ENCODE results near the gene ATG16L2. TPM values are rescaled to one million over a fixed set of nuclear protein-coding genes. Genes with fewer than 3 reads are reported as not detected.

The ATG16L2 gene
- total RNA-seq, 1 experiment from 2014 or later, result 16.2 TPM

DNA sequence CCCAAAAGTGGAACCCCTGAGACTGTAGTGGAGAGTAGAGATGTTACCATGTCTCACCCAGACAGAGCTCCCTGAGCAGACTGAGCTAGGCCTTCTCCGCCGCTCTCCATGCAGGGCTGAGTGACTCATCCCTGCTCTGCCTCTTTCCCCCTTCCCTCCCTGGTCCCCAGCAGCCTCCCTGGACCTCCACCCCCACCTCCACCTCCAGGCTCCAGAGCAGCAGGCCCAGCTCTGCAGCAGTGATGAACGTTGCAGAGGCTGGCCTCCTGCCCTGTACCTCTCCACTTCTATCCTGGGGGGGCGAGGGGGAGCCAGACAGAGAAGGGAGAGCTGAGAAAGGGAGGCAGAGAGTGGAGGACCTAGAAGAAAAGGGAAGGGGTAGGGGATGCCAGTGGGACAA, 42.7 kb upstream of the ATG16L2 start:
- ATAC-seq (no peak), DNase-seq (no peak)
- Histone ChIP-seq H3K9ac (ENCODE audit: low read length) (no peak overlapping the region), H3F3A (ENCODE audit: low read length, unreplicated experiment) (no peaks in the 10 kb centered on the region), H4K20me1 (ENCODE audit: low read length) (no peaks in the 10 kb centered on the region), H3K4me3 (ENCODE audit: low read length) (no peak overlapping the region), H3K36me3 (ENCODE audit: low read depth, low read length) (no peaks in the 10 kb centered on the region), H3K4me2 (ENCODE audit: low read length) (no peak overlapping the region), H3K27me3 (ENCODE audit: low read length) (no peaks in the 10 kb centered on the region), H3K79me2 (ENCODE audit: low read length) (no peaks in the 10 kb centered on the region), H3K9me2 (replicated peaks; ENCODE audit: low read length) (no peaks in the 10 kb centered on the region), H3K27ac (ENCODE audit: low read length) (no peak overlapping the region), H3K9me3 (ENCODE audit: low read length) (no peaks in the 10 kb centered on the region), H2AFZ (ENCODE audit: low read length) (no peak overlapping the region), H3K4me1 (ENCODE audit: insufficient read depth, low read length) (no peaks in the 10 kb centered on the region)
- intact Hi-C loops (cut with micrococcal nuclease), result no loop called here
- CTCF ChIA-PET, result no interaction called here
- BruUV-seq (replicated peaks), result no TSS peak
- TF ChIP-seq EZH2phosphoT487 (IDR thresholded peaks at IDR 0.05; ENCODE audit: borderline replicate concordance, low read length), result no peak
- TF ChIP-seq, protein P1, sequence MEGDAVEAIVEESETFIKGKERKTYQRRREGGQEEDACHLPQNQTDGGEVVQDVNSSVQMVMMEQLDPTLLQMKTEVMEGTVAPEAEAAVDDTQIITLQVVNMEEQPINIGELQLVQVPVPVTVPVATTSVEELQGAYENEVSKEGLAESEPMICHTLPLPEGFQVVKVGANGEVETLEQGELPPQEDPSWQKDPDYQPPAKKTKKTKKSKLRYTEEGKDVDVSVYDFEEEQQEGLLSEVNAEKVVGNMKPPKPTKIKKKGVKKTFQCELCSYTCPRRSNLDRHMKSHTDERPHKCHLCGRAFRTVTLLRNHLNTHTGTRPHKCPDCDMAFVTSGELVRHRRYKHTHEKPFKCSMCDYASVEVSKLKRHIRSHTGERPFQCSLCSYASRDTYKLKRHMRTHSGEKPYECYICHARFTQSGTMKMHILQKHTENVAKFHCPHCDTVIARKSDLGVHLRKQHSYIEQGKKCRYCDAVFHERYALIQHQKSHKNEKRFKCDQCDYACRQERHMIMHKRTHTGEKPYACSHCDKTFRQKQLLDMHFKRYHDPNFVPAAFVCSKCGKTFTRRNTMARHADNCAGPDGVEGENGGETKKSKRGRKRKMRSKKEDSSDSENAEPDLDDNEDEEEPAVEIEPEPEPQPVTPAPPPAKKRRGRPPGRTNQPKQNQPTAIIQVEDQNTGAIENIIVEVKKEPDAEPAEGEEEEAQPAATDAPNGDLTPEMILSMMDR (conservative IDR thresholded peaks at IDR 0.05; ENCODE audit: low read depth, low read length), result no peak
- TF ChIP-seq EZH2 (IDR thresholded peaks at IDR 0.05; ENCODE audit: low read length, unreplicated experiment), result no peak
- POLR2A ChIA-PET (ENCODE audit: unreplicated experiment), result no interaction called here

DNA sequence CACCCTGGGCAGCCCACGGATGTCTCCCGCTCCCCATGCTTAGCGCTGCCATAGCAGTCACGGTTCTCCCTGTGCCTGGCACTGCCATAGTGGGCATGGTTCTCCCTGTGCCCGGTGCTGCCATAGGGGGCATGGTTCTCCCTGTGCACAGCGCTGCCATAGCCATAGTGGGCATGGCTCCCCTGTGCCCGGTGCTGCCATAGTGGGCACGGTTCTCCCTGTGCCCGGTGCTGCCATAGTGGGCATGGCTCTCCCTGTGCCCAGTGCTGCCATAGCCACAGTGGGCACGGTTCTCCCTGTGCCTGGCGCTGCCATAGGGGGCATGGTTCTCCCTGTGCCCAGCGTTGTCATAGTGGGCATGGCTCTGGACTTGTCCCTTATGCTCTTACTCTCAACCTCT, 42.2 kb upstream of the ATG16L2 start:
- Histone ChIP-seq H3K4me2 (ENCODE audit: low read length) (no peak overlapping the region), H3K36me3 (ENCODE audit: low read depth, low read length) (no peaks in the 10 kb centered on the region), H3K9me3 (ENCODE audit: low read length) (no peaks in the 10 kb centered on the region), H3F3A (ENCODE audit: low read length, unreplicated experiment) (no peaks in the 10 kb centered on the region), H4K20me1 (ENCODE audit: low read length) (no peaks in the 10 kb centered on the region), H3K9ac (ENCODE audit: low read length) (no peak overlapping the region), H3K27ac (ENCODE audit: low read length) (no peak overlapping the region), H2AFZ (ENCODE audit: low read length) (no peak overlapping the region), H3K9me2 (replicated peaks; ENCODE audit: low read length) (no peaks in the 10 kb centered on the region), H3K27me3 (ENCODE audit: low read length) (no peaks in the 10 kb centered on the region), H3K79me2 (ENCODE audit: low read length) (no peaks in the 10 kb centered on the region), H3K4me3 (ENCODE audit: low read length) (no peak overlapping the region), H3K4me1 (ENCODE audit: insufficient read depth, low read length) (no peaks in the 10 kb centered on the region)
- POLR2A ChIA-PET (ENCODE audit: unreplicated experiment), result no interaction called here
- CTCF ChIA-PET, result no interaction called here
- ATAC-seq (no peak), DNase-seq (no peak)
- TF ChIP-seq EZH2 (IDR thresholded peaks at IDR 0.05; ENCODE audit: low read length, unreplicated experiment) (no peak), EZH2phosphoT487 (IDR thresholded peaks at IDR 0.05; ENCODE audit: borderline replicate concordance, low read length) (no peak)
- TF ChIP-seq, protein P1 (conservative IDR thresholded peaks at IDR 0.05; ENCODE audit: low read depth, low read length), result no peak
- intact Hi-C loops (cut with micrococcal nuclease), result no loop called here
- no TSS peak for BruUV-seq (replicated peaks)

DNA sequence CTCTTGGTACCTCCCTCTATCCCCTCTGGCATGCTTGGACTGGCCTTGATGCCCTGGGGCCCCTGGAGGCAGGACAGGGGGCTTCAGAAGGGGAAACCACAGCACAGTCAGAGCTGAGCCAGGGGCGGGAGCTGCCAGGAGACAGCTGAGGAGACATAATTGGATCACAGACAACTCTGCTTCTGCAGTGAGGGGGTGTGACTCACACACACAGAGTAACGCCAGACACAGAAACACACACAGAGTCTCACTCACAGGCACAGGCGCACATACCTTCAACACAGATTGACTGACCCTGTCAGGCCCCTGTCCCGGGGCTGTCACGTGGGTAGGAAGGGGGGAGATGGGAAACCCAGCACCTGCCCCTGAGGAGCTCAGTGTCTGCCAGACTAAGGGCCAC, 40.9 kb upstream of the ATG16L2 start:
- Histone ChIP-seq H3K4me1 (ENCODE audit: insufficient read depth, low read length) (no peaks in the 10 kb centered on the region), H2AFZ (ENCODE audit: low read length) (no peak overlapping the region), H3K9me3 (ENCODE audit: low read length) (no peaks in the 10 kb centered on the region), H4K20me1 (ENCODE audit: low read length) (no peaks in the 10 kb centered on the region), H3K4me3 (ENCODE audit: low read length) (no peak overlapping the region), H3K9me2 (replicated peaks; ENCODE audit: low read length) (no peaks in the 10 kb centered on the region), H3K27ac (ENCODE audit: low read length) (no peak overlapping the region), H3K4me2 (ENCODE audit: low read length) (no peak overlapping the region), H3K9ac (ENCODE audit: low read length) (no peak overlapping the region), H3F3A (ENCODE audit: low read length, unreplicated experiment) (no peaks in the 10 kb centered on the region), H3K36me3 (ENCODE audit: low read depth, low read length) (no peaks in the 10 kb centered on the region), H3K27me3 (ENCODE audit: low read length) (no peaks in the 10 kb centered on the region), H3K79me2 (ENCODE audit: low read length) (no peaks in the 10 kb centered on the region)
- DNase-seq (peak; percentile 44), ATAC-seq (peak; percentile 89)
- POLR2A ChIA-PET (ENCODE audit: unreplicated experiment), result no interaction called here
- CTCF ChIA-PET, result no interaction called here
- TF ChIP-seq EZH2phosphoT487 (IDR thresholded peaks at IDR 0.05; ENCODE audit: borderline replicate concordance, low read length), result no peak
- TF ChIP-seq EZH2 (IDR thresholded peaks at IDR 0.05; ENCODE audit: low read length, unreplicated experiment), result no peak
- TF ChIP-seq, protein P1 (conservative IDR thresholded peaks at IDR 0.05; ENCODE audit: low read depth, low read length), result no peak
- no TSS peak for BruUV-seq (replicated peaks)
- intact Hi-C loops (cut with micrococcal nuclease), result no loop called here
